A673 (cell line): ENCODE results near the gene ARPC1B.

ENCODE experiments used
- CTCF ChIP-seq: fragments of 300-800, 200-600 bp; sonication (generic); conservative IDR thresholded peaks from 2 replicates; pipeline ENCODE4 v1.5.1; 2017; ENCODE audit warnings: low read depth, mild to moderate bottlenecking, antibody characterized with exemption, low read length, moderate library complexity, mixed read lengths
- EZH2 ChIP-seq: fragments of 200-600 bp; sonication (generic); IDR thresholded peaks from 2 replicates; pipeline ENCODE4 v1.6.1; 2017; ENCODE audit warnings: borderline replicate concordance, low read depth, mild to moderate bottlenecking, mixed read lengths, antibody characterized with exemption, low read length; ENCODE audit not compliant: poor library complexity, severe bottlenecking

DNA sequence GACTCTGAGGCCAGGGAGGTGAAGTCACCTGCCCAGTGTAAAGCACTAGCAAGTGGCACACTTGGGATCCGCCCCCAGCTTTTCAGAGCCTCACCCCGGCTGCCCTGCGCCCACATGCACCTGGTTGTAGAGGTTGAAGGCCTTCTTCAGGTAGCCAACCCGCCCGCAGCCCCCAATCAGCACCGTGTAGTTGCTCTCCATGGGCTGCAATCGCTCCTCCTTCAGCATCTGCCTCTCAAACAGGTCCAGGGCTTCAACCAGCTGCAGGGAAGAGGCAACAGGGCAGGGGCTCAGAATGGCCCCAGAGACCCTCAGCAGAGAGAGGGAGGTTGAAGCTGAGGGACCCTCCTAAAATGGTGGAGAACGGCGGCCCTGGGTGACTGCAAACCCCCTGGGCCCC lies 58.6 kb downstream of the ARPC1B start:
- TF ChIP-seq CTCF (no peak), EZH2 (no peak)
